Measurements from ENCODE around the gene EIF4G3. TPM values are rescaled to one million over a fixed set of nuclear protein-coding genes. Genes with fewer than 3 reads are reported as not detected.

The EIF4G3 gene, protein sequence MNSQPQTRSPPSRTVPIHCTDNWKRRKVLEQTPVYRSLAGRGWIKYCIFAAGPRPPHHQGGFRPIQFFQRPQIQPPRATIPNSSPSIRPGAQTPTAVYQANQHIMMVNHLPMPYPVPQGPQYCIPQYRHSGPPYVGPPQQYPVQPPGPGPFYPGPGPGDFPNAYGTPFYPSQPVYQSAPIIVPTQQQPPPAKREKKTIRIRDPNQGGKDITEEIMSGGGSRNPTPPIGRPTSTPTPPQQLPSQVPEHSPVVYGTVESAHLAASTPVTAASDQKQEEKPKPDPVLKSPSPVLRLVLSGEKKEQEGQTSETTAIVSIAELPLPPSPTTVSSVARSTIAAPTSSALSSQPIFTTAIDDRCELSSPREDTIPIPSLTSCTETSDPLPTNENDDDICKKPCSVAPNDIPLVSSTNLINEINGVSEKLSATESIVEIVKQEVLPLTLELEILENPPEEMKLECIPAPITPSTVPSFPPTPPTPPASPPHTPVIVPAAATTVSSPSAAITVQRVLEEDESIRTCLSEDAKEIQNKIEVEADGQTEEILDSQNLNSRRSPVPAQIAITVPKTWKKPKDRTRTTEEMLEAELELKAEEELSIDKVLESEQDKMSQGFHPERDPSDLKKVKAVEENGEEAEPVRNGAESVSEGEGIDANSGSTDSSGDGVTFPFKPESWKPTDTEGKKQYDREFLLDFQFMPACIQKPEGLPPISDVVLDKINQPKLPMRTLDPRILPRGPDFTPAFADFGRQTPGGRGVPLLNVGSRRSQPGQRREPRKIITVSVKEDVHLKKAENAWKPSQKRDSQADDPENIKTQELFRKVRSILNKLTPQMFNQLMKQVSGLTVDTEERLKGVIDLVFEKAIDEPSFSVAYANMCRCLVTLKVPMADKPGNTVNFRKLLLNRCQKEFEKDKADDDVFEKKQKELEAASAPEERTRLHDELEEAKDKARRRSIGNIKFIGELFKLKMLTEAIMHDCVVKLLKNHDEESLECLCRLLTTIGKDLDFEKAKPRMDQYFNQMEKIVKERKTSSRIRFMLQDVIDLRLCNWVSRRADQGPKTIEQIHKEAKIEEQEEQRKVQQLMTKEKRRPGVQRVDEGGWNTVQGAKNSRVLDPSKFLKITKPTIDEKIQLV (N-terminal part only)
- 10 to 100 TPM; 28.3 to 55.5 (median 35.5) TPM for total RNA-seq

DNA sequence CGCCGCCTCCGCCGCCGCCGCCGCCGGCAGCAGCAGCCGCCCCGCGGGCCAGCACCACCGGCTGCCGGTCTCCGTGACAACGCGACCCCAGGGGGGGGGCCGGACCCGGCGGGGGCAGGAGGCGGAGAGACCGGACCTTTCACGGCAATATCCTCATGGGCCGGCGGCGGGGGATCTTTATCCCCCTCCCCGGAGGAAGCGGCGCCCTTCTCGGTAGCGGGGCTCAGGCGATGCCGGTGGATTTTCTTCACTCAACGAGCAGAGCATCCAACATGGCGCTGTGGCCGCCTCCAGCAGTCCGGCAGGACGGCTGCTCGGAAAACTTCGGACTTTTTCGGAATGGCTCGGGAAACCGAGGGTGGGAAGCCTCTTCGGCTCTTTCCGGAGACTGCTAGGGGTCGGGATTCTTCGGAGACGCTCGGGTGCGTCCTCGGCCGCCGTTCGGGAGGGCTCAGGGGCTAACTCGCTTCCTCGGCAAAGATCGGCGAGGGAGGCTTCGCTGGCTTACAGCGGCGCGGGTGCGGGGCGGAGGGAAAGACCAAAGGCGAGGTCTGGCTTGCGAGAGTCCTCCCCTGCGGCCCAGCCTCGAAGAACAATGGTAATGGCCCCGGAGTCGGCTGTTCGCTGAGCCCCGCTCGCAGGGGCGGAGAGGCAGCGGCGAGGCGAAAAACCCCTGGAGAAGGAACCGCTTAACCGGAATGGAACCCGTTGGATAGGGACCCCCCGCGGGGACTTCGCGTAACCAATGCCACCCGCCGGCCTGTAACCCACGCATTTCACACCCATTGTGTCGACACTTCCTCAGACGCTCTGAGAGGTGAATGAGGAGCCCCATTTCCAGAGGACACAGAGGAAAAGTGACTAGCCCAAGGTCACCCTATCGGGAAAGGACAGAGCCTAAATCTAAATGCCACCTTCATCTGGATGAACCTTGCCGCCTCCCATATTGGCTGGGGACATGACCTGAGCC lies at the start of gene EIF4G3:
Gene EIF4G3 (minus strand): TSS at position 312 of the 970 bp plus-strand sequence. CDS start 174,155 bp downstream, outside the sequence.
- Histone ChIP-seq H3K4me1 (peaks cover 4 to 41% (median 17%) of the 10 kb centered on the region in 3 donors), H3K4me3 (peak within 1 kb of the TSS; percentile 85 to 92 (median 88)), H3K36me3 (no peaks in the 10 kb centered on the region), H3K27me3 (no peaks in the 10 kb centered on the region), H3K27ac (peak within 1 kb of the TSS; percentile 94 to 95 (median 94)), H3K9me3 (no peaks in the 10 kb centered on the region)
- peak; percentile 81 for DNase-seq
- intact Hi-C loops (cut with DNase I), result no loop called here
- WGBS, 2 donors, result 3 to 4% methylated on average over 8 to 11 of the region's 90 CpGs
- TF ChIP-seq POLR2A (IDR thresholded peaks at IDR 0.05), result peak in 2 of 4 donors; percentile 50 to 77
- TF ChIP-seq, protein P1, sequence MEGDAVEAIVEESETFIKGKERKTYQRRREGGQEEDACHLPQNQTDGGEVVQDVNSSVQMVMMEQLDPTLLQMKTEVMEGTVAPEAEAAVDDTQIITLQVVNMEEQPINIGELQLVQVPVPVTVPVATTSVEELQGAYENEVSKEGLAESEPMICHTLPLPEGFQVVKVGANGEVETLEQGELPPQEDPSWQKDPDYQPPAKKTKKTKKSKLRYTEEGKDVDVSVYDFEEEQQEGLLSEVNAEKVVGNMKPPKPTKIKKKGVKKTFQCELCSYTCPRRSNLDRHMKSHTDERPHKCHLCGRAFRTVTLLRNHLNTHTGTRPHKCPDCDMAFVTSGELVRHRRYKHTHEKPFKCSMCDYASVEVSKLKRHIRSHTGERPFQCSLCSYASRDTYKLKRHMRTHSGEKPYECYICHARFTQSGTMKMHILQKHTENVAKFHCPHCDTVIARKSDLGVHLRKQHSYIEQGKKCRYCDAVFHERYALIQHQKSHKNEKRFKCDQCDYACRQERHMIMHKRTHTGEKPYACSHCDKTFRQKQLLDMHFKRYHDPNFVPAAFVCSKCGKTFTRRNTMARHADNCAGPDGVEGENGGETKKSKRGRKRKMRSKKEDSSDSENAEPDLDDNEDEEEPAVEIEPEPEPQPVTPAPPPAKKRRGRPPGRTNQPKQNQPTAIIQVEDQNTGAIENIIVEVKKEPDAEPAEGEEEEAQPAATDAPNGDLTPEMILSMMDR (IDR thresholded peaks at IDR 0.05), result peak in 1 of 6 experiments; percentile 11

DNA sequence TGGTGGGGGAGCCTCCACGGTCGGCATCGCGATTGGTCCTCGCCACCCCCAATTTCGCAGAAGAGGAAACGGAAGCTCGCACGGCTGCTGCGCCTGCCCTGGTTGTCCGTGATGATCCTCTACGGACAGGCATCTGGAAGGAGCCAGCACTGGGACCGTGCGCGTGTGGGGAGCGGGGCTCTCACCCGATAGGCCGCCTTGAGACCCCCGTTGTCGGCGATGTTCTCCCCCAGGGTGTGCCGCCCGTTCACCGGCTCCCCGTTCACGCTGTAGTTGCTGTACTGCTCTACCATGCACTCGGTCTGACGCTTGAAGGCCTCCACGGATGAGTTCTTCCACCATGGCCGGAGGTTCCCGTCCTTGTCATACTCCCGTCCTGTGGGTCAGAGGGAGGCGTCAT lies 48.4 kb upstream of the EIF4G3 start:
- WGBS, 2 donors, result 96 to 98% methylated on average over 9 to 16 of the region's 33 CpGs
- H3K27me3 ChIP-seq, result no peaks in the 10 kb centered on the region
- H3K9me3 ChIP-seq, result no peaks in the 10 kb centered on the region
- H3K36me3 ChIP-seq, result peaks cover 16 to 98% (median 57%) of the 10 kb centered on the region in 3 donors
- no peak overlapping the region for H3K27ac ChIP-seq
- H3K4me1 ChIP-seq, result no peaks in the 10 kb centered on the region
- intact Hi-C loops (cut with DNase I), result no loop called here
- no peak for DNase-seq
- TF ChIP-seq POLR2A (IDR thresholded peaks at IDR 0.05), result no peak
- TF ChIP-seq, protein P1 (IDR thresholded peaks at IDR 0.05), result no peak
- no peak overlapping the region for H3K4me3 ChIP-seq

DNA sequence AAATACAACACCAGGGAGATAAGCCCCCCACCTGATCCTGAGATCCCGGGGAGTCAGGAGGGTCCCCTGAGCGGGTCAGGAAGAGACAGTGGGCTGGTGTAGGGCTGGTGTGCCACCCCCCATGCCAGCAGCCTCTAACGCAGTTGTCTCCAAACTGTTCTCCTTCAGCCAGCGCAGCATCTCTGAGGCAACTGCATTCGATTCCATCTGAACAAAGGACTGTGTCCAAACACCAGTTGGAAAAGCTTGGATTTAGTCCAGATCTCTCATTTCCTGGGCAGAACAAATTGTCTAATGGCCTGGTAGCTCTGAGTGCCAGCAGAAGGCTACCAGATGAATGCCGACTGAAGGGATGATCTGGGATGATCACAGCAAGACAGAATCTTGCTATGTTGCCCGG lies 44.1 kb upstream of the EIF4G3 start:
- peaks cover 16 to 89% (median 43%) of the 10 kb centered on the region in 3 donors for H3K36me3 ChIP-seq
- H3K4me3 ChIP-seq, result no peak overlapping the region
- no peaks in the 10 kb centered on the region for H3K4me1 ChIP-seq
- no peaks in the 10 kb centered on the region for H3K27me3 ChIP-seq
- H3K9me3 ChIP-seq, result no peaks in the 10 kb centered on the region
- intact Hi-C loops (cut with DNase I), result no loop called here
- DNase-seq, result no peak
- 76 to 81% methylated on average over 6 of the region's 7 CpGs for WGBS, 2 donors
- no peak overlapping the region for H3K27ac ChIP-seq
- TF ChIP-seq, protein P1 (IDR thresholded peaks at IDR 0.05), result no peak
- no peak for TF ChIP-seq POLR2A (IDR thresholded peaks at IDR 0.05)

DNA sequence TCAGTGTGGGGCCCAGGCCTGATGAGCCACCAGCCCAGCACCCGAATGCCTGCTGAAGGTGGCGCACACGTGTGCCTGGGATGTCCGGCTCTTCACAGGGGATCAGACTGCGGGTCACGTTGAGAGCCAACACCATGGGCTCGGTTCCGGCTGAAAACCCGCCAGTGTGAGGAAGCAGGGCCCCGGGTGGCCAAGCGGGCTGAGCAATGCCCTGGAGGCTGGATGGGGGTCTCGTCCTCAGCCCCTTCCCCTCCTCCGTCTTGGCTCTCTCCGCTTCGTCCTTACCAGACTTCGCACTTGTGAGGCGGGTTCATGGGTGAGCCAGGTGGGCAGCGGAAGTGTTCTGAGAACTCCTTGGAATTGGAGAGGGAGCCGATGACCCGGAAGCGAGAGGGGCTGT lies 43.0 kb upstream of the EIF4G3 start:
- intact Hi-C loops (cut with DNase I), result no loop called here

More for the DNA sequence above, 43.0 kb upstream of the EIF4G3 start:
- no peak overlapping the region for H3K27ac ChIP-seq
- no peaks in the 10 kb centered on the region for H3K4me1 ChIP-seq
- WGBS, 2 donors, result 85 to 89% methylated on average over 16 to 20 of the region's 21 CpGs
- H3K4me3 ChIP-seq, result no peak overlapping the region
- TF ChIP-seq, protein P1 (IDR thresholded peaks at IDR 0.05), result no peak
- no peak for TF ChIP-seq POLR2A (IDR thresholded peaks at IDR 0.05)
- H3K36me3 ChIP-seq, result peaks cover 11 to 77% (median 33%) of the 10 kb centered on the region in 3 donors
- H3K9me3 ChIP-seq, result no peaks in the 10 kb centered on the region
- no peak for DNase-seq
- H3K27me3 ChIP-seq, result no peaks in the 10 kb centered on the region

Measured in esophagus squamous epithelium (tissue), 5 donors.